ENCODE data around the gene ZSCAN21.

Gene ZSCAN21

GRCh38 chr7:100102950-100103840 is 53.6 kb downstream of the ZSCAN21 start:
- no peak overlapping the region for H3K4me3 ChIP-seq (ENCODE audit: low read depth, low read length)
- peak overlapping the region; percentile 99; the same call in 1 of the 2 replicates for H3K27ac ChIP-seq (ENCODE audit: extremely low read depth, low read depth, low read length)
- ChIA-PET CTCF (interaction anchor here (0.6 to 1.7 kb wide), 5 partner anchors 25 to 85 kb away, joined by 3 to 10 read pairs (median 5); no protein-coding TSS in a partner anchor), POLR2A (interaction anchor here (0.7 to 4.4 kb wide), 6 partner anchors 10 to 1850 kb away, joined by 4 to 115 read pairs (median 35); partner anchors contain the start of genes CNPY4, COPS6, MBLAC1 and TAF6)
- H3K9me3 ChIP-seq (ENCODE audit: control insufficient read depth, insufficient read depth, low read depth, low read length), result no peaks in the 10 kb centered on the region
- H3K36me3 ChIP-seq (ENCODE audit: control insufficient read depth in 2 of 2, insufficient read depth in 1 of 2, low read length in 2 of 2), result peaks cover 25 to 63% of the 10 kb centered on the region in 2 experiments
- no peaks in the 10 kb centered on the region for H3K4me1 ChIP-seq (ENCODE audit: control insufficient read depth, insufficient read depth, low read length)
- TF ChIP-seq ZNF121 (tag by site-specific recombination; IDR thresholded peaks at IDR 0.05) (peak; percentile 87), ZNF362 (tag by site-specific recombination; IDR thresholded peaks at IDR 0.05) (0 out of 2 replicates have a peak, but pooled peaks have one; percentile 23), HOXA7 (CRISPR knock-in tag; IDR thresholded peaks at IDR 0.05; ENCODE audit: borderline replicate concordance) (no peak)
- TF ChIP-seq, protein P1, sequence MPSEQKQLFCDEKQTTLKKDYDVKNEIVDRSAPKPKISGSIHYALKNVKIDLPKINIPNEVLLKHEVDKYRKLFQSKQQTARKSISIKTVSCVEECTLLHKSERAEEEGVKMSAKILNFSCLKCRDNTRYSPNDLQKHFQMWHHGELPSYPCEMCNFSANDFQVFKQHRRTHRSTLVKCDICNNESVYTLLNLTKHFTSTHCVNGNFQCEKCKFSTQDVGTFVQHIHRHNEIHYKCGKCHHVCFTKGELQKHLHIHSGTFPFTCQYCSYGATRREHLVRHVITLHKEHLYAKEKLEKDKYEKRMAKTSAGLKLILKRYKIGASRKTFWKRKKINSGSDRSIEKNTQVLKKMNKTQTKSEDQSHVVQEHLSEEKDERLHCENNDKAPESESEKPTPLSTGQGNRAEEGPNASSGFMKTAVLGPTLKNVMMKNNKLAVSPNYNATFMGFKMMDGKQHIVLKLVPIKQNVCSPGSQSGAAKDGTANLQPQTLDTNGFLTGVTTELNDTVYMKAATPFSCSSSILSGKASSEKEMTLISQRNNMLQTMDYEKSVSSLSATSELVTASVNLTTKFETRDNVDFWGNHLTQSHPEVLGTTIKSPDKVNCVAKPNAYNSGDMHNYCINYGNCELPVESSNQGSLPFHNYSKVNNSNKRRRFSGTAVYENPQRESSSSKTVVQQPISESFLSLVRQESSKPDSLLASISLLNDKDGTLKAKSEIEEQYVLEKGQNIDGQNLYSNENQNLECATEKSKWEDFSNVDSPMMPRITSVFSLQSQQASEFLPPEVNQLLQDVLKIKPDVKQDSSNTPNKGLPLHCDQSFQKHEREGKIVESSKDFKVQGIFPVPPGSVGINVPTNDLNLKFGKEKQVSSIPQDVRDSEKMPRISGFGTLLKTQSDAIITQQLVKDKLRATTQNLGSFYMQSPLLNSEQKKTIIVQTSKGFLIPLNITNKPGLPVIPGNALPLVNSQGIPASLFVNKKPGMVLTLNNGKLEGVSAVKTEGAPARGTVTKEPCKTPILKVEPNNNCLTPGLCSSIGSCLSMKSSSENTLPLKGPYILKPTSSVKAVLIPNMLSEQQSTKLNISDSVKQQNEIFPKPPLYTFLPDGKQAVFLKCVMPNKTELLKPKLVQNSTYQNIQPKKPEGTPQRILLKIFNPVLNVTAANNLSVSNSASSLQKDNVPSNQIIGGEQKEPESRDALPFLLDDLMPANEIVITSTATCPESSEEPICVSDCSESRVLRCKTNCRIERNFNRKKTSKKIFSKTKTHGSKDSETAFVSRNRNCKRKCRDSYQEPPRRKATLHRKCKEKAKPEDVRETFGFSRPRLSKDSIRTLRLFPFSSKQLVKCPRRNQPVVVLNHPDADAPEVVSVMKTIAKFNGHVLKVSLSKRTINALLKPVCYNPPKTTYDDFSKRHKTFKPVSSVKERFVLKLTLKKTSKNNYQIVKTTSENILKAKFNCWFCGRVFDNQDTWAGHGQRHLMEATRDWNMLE (tag by site-specific recombination; conservative IDR thresholded peaks at IDR 0.05; ENCODE audit: low read depth), result no peak
- TF ChIP-seq, protein P2, sequence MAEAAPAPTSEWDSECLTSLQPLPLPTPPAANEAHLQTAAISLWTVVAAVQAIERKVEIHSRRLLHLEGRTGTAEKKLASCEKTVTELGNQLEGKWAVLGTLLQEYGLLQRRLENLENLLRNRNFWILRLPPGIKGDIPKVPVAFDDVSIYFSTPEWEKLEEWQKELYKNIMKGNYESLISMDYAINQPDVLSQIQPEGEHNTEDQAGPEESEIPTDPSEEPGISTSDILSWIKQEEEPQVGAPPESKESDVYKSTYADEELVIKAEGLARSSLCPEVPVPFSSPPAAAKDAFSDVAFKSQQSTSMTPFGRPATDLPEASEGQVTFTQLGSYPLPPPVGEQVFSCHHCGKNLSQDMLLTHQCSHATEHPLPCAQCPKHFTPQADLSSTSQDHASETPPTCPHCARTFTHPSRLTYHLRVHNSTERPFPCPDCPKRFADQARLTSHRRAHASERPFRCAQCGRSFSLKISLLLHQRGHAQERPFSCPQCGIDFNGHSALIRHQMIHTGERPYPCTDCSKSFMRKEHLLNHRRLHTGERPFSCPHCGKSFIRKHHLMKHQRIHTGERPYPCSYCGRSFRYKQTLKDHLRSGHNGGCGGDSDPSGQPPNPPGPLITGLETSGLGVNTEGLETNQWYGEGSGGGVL (tag by site-specific recombination; IDR thresholded peaks at IDR 0.05), result peak; percentile 39

DNA sequence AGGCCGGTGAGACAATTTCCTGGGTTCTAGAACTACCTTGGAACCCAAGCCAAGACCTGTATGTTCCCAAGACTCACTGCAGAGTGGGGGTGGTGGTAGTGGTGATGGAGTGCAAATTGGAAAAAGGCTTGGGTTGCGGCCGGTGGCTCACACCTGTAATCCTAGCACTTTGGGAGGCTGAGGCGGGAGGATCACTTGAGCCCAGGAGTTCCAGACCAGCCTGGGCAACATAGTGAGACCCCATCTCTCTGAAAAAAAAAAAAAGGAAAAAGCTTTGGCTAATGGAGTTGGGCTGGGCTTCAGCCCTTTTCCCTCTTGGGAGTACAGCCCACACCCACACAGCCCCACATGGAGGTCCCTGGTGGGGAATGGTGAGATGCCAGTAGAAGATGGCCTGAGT is 56.0 kb downstream of the ZSCAN21 start:
- ChIA-PET POLR2A (no interaction called here), CTCF (no interaction called here)
- Histone ChIP-seq H3K27ac (ENCODE audit: extremely low read depth, low read depth, low read length) (no peak overlapping the region), H3K4me3 (ENCODE audit: low read depth, low read length) (no peak overlapping the region), H3K36me3 (ENCODE audit: control insufficient read depth in 2 of 2, insufficient read depth in 1 of 2, low read length in 2 of 2) (peaks cover 16 to 60% of the 10 kb centered on the region in 2 experiments), H3K4me1 (ENCODE audit: control insufficient read depth, insufficient read depth, low read length) (no peaks in the 10 kb centered on the region), H3K9me3 (ENCODE audit: control insufficient read depth, insufficient read depth, low read depth, low read length) (no peaks in the 10 kb centered on the region)
- TF ChIP-seq ZNF670 (tag by site-specific recombination; IDR thresholded peaks at IDR 0.05; ENCODE audit: low read depth) (no peak), PRDM6 (tag by site-specific recombination; IDR thresholded peaks at IDR 0.05) (no peak), ZNF121 (tag by site-specific recombination; IDR thresholded peaks at IDR 0.05) (peak; percentile 84)

GRCh38 chr7:100106633-100107032 is 57.1 kb downstream of the ZSCAN21 start:
- Histone ChIP-seq H3K4me3 (ENCODE audit: low read depth, low read length) (no peak overlapping the region), H3K4me1 (ENCODE audit: control insufficient read depth, insufficient read depth, low read length) (no peaks in the 10 kb centered on the region), H3K27ac (ENCODE audit: extremely low read depth, low read depth, low read length) (no peak overlapping the region), H3K36me3 (ENCODE audit: control insufficient read depth in 2 of 2, insufficient read depth in 1 of 2, low read length in 2 of 2) (peaks cover 20 to 69% of the 10 kb centered on the region in 2 experiments), H3K9me3 (ENCODE audit: control insufficient read depth, insufficient read depth, low read depth, low read length) (no peaks in the 10 kb centered on the region)
- ChIA-PET CTCF (no interaction called here), POLR2A (no interaction called here)
- TF ChIP-seq BCL11B (tag by site-specific recombination; IDR thresholded peaks at IDR 0.05; ENCODE audit: low read depth) (no peak), ZNF174 (tag by site-specific recombination; IDR thresholded peaks at IDR 0.05) (no peak), ZNF521 (tag by site-specific recombination; IDR thresholded peaks at IDR 0.05) (no peak)
